ENCODE data around the gene SLC4A1AP. TPM values are rescaled to one million over a fixed set of nuclear protein-coding genes. Genes with fewer than 3 reads are reported as not detected.
A peak's percentile ranks its signal among the peaks of the same experiment; 100 is the strongest.

SLC4A1AP gene
- total and polyA plus RNA-seq, 9 of the 15 experiments (the other 6 are each of a cell fraction or from before 2014, with no cell fraction given): 8.1 to 40.5 (median 35.3) TPM

- no peak for TF ChIP-seq TRIM24 (IDR thresholded peaks at IDR 0.05)
- TF ChIP-seq HEY1 (CRISPR knock-in tag; IDR thresholded peaks at IDR 0.05; ENCODE audit: borderline replicate concordance): no peak
- TF ChIP-seq, protein P1, sequence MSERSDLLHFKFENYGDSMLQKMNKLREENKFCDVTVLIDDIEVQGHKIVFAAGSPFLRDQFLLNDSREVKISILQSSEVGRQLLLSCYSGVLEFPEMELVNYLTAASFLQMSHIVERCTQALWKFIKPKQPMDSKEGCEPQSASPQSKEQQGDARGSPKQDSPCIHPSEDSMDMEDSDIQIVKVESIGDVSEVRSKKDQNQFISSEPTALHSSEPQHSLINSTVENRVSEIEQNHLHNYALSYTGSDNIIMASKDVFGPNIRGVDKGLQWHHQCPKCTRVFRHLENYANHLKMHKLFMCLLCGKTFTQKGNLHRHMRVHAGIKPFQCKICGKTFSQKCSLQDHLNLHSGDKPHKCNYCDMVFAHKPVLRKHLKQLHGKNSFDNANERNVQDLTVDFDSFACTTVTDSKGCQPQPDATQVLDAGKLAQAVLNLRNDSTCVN (CRISPR knock-in tag; IDR thresholded peaks at IDR 0.05): no peak
- TF ChIP-seq ZBTB17 (CRISPR knock-in tag; IDR thresholded peaks at IDR 0.05): no peak
- no peak for TF ChIP-seq HLTF (IDR thresholded peaks at IDR 0.05)
- TF ChIP-seq CHAMP1 (IDR thresholded peaks at IDR 0.05): no peak
- TF ChIP-seq, protein P2, sequence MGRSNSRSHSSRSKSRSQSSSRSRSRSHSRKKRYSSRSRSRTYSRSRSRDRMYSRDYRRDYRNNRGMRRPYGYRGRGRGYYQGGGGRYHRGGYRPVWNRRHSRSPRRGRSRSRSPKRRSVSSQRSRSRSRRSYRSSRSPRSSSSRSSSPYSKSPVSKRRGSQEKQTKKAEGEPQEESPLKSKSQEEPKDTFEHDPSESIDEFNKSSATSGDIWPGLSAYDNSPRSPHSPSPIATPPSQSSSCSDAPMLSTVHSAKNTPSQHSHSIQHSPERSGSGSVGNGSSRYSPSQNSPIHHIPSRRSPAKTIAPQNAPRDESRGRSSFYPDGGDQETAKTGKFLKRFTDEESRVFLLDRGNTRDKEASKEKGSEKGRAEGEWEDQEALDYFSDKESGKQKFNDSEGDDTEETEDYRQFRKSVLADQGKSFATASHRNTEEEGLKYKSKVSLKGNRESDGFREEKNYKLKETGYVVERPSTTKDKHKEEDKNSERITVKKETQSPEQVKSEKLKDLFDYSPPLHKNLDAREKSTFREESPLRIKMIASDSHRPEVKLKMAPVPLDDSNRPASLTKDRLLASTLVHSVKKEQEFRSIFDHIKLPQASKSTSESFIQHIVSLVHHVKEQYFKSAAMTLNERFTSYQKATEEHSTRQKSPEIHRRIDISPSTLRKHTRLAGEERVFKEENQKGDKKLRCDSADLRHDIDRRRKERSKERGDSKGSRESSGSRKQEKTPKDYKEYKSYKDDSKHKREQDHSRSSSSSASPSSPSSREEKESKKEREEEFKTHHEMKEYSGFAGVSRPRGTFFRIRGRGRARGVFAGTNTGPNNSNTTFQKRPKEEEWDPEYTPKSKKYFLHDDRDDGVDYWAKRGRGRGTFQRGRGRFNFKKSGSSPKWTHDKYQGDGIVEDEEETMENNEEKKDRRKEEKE (IDR thresholded peaks at IDR 0.05; ENCODE audit: borderline replicate concordance in 1 of 2, control insufficient read depth in 1 of 2, low read depth in 2 of 2, low read length in 1 of 2): no peak
- no peak for TF ChIP-seq ZNF41 (CRISPR knock-in tag; conservative IDR thresholded peaks at IDR 0.05)
- TF ChIP-seq CREB1 (IDR thresholded peaks at IDR 0.05): no peak
- TF ChIP-seq CREB1 (CRISPR knock-in tag; IDR thresholded peaks at IDR 0.05): no peak
- TF ChIP-seq NCOA2 (IDR thresholded peaks at IDR 0.05; ENCODE audit: partially characterized antibody in 2 of 2): no peak
- no peak for TF ChIP-seq ZNF778 (CRISPR knock-in tag; IDR thresholded peaks at IDR 0.05)
- TF ChIP-seq DEAF1 (CRISPR knock-in tag; IDR thresholded peaks at IDR 0.05): no peak
- no peak for TF ChIP-seq HMG20A (CRISPR knock-in tag; conservative IDR thresholded peaks at IDR 0.05)
- TF ChIP-seq EGR1 (conservative IDR thresholded peaks at IDR 0.05): 0 out of 2 replicates have a peak, but pooled peaks have one; percentile 40
- no peak for TF ChIP-seq MCM5 (IDR thresholded peaks at IDR 0.05; ENCODE audit: low read depth)
- 0 out of 2 replicates have a peak, but pooled peaks have one; percentile 11 for TF ChIP-seq CREM (IDR thresholded peaks at IDR 0.05; ENCODE audit: low read depth)
- TF ChIP-seq ZNF253 (CRISPR knock-in tag; conservative IDR thresholded peaks at IDR 0.05): no peak
Observed at GRCh38 chr2:27715318-27716210, 51.9 kb downstream of the SLC4A1AP start (continued).
